Heart left ventricle (tissue), 16 donors: ENCODE measurements around the gene U2AF1. TPM values are rescaled to one million over a fixed set of nuclear protein-coding genes. Genes with fewer than 3 reads are reported as not detected.
"Not testable (repeated sequence)": the region's sequence is repeated elsewhere in the genome, so short reads cannot be mapped to it uniquely, and the experiment has no call there.

Source experiments
- ATAC-seq, 4 donors: fragments of 200-7000 bp; cut with Tn5 transposase; one replicate each; pipeline ENCODE4 v1.9.1; 2020 to 2022; ENCODE audit warnings: moderate library complexity in 4 of 4, mild to moderate bottlenecking in 3 of 4, moderate number of reproducible peaks in 1 of 4
- DNase-seq, 5 donors: peaks; one replicate each; pipeline ENCODE4 v3.0.0-alpha.2; 2020
- H3K27ac ChIP-seq, 12 donors: fragments of 200-600 bp; sonication (generic) in 4 of 12; one replicate each; pipeline versions ENCODE4 v1.5.0 to v1.8.0; 2016 to 2022; ENCODE audit warnings: mild to moderate bottlenecking in 2 of 12
- H3K27me3 ChIP-seq, 9 donors: fragments of 200-600 bp; sonication (generic) in 2 of 9; one replicate each; pipeline versions ENCODE4 v1.5.1 to v1.8.0; 2016 to 2022; ENCODE audit warnings: mild to moderate bottlenecking in 3 of 9
- H3K36me3 ChIP-seq, 9 donors: fragments of 200-600 bp; sonication (generic) in 2 of 9; one replicate each; pipeline versions ENCODE4 v1.5.0 to v1.8.0; 2018 to 2022; ENCODE audit warnings: mild to moderate bottlenecking in 2 of 9
- H3K4me1 ChIP-seq, 12 donors: fragments of 200-600 bp; sonication (generic) in 4 of 12; one replicate each; pipeline versions ENCODE4 v1.5.0 to v1.8.0; 2016 to 2022; ENCODE audit warnings: mild to moderate bottlenecking in 3 of 12
- H3K4me3 ChIP-seq, 12 donors: fragments of 200-600 bp; sonication (generic) in 4 of 12; one replicate each; pipeline versions ENCODE4 v1.5.0 to v1.8.0; 2017 to 2022; ENCODE audit warnings: mild to moderate bottlenecking in 9 of 12, moderate library complexity in 4 of 12
- H3K9me3 ChIP-seq, 12 donors: fragments of 200-600 bp; sonication (generic) in 4 of 12; one replicate each; pipeline versions ENCODE4 v1.5.0 to v1.8.0; 2016 to 2022; ENCODE audit warnings: mild to moderate bottlenecking in 1 of 12
- WGBS, 4 donors: extraction: QIAGEN DNeasy Blood & Tissue Kit in 2 of 4; methylation state at CpG; one replicate each; pipeline versions ENCODE4 v1.1.5 to v1.1.7; 2013 to 2018; 5-methylcytosine and 5-hydroxymethylcytosine counted together
- intact Hi-C, 10 donors: fragments of 100-400 bp; cut with DNase I; formaldehyde crosslinking; loops; one replicate each; pipeline versions ENCODE4 v1.11.1 to v1.14.2; 2022
- polyA plus RNA-seq, 2 donors: library from polyadenylated mRNA; stranded (reverse); fragments of 200-250 nt; gene quantifications; one replicate each; pipeline ENCODE4 v1.2.3, GENCODE V29; 2013
- total RNA-seq, 9 donors: library from RNA; depleted of rRNA in 2 of 9; stranded (reverse); fragments of >200 nt in 2 of 9; fragmentation: NEBNext Ultra II Directional in 3 of 9; extraction: Animal tissue kit (Norgen Biotek cat#: 25700) in 3 of 9; gene quantifications; one replicate each; pipeline versions ENCODE4 v1.1.0 to v1.2.4, GENCODE V29; 2016 to 2023
- donor health status: ischemic (EF 13 %, LVEDD 7.1; RV severe dilation, severe dysfunction).
- donor health status: healthy with polysubstance abuse.
- donor health status: DM: no; HTN: yes; CAD: no.
- donor health status: DM: no; HTN: no; CAD: no.
- donor health status: ischemic (EF 25% LVEDD 6.9; RV normal size, moderate dysfunction).
- donor health status: ischemic (EF 25% LVEDD 5.7; RV mildly dilated, moderate dysfunction).
- donor health status: healthy.
- donor health status: DM: yes; HTN: yes; CAD: no.
- donor health status: ischemic (EF 35%, LVEDD 5.7; RV mildly dilated, moderate dysfunction).
- donor health status: nonischemic (EF 11% LVEDD 7.7; RV severe dilation, severe dysfunction).
- donor health status: DM: yes; HTN: yes; CAD: no.
- donor health status: PGD.
- donor health status: ischemic (EF 29% LVEDD 5.4; RV normal size, mild dysfunction).
- donor health status: nonischemic (EF 23%, LVEDD 6.1; RV moderate dilation, normal function).

Gene U2AF1
- total and polyA plus RNA-seq, 11 donors: 2.8 to 62.6 (median 8.1) TPM

- H3K4me1 ChIP-seq, H3K27ac ChIP-seq, DNase-seq, ATAC-seq, H3K27me3 ChIP-seq, H3K4me3 ChIP-seq, H3K9me3 ChIP-seq, H3K36me3 ChIP-seq, intact Hi-C loops: not testable (repeated sequence)
- no CpG with 5 or more reads among the region's 4 CpGs for WGBS, 4 donors
These were observed 8.6 kb upstream of the U2AF1 start for GRCh38 chr21:43115956-43116355.

DNA sequence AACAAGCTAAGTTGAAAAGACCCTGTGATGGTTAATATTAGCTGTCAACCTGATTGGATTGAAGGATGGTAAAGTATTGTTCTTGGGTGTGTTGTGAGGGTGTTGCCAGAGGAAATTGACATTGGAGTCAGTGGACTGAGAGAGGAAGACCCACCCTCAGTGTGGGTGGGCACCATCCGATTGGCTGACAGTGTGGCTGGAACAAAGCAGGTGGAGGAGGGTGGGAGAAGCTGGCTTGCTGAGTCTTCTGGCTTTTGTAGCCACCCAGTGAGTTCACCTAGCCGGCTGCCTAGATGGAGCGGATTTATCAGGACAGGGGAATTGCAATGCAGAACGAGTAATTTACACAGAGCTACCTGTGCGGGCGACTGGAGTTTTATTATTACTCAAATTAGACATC is 7.1 kb upstream of the U2AF1 start:
- H3K27ac ChIP-seq, DNase-seq, H3K9me3 ChIP-seq, H3K36me3 ChIP-seq, H3K4me3 ChIP-seq, H3K4me1 ChIP-seq, ATAC-seq, H3K27me3 ChIP-seq, intact Hi-C loops: not testable (repeated sequence)
- 88 to 95% (median 92%) methylated on average over 4 to 5 of the region's 6 CpGs; no CpG with 5 or more reads in 1 of the 4 donors for WGBS, 4 donors

DNA sequence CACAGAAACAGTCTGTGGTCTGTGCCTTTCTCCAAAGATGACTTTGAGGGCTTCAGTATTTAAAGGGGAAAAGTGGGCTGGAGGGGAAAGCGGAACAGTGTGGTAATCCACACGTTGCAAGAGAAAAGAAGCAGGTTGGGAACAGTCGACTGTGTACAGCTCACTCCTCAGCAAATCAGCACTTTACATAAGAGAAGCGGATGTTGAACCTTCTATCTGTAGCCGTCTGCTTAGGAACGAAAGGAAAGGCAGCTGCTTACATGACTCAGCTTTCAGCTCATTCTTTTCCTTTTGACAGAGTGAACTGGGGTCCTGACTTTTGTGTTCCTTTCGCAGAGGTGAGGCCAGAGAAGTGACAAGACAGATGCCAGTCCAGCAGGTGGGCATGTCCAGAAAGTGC is 1.6 kb upstream of the U2AF1 start:
- intact Hi-C loops, H3K4me1 ChIP-seq, ATAC-seq, DNase-seq, H3K4me3 ChIP-seq, H3K36me3 ChIP-seq, H3K27ac ChIP-seq, H3K9me3 ChIP-seq, H3K27me3 ChIP-seq: not testable (repeated sequence)
- no CpG with 5 or more reads among the region's 7 CpGs for WGBS, 4 donors

- DNase-seq, H3K36me3 ChIP-seq, H3K27ac ChIP-seq, intact Hi-C loops, H3K4me3 ChIP-seq, H3K27me3 ChIP-seq, H3K9me3 ChIP-seq, H3K4me1 ChIP-seq: not testable (repeated sequence)
- WGBS, 4 donors: no CpG with 5 or more reads among the region's 17 CpGs
- peak in 2 of 4 donors; percentile 14 to 42 for ATAC-seq
These were observed 807 bp upstream of the U2AF1 start for GRCh38 chr21:43108177-43108576.

DNA sequence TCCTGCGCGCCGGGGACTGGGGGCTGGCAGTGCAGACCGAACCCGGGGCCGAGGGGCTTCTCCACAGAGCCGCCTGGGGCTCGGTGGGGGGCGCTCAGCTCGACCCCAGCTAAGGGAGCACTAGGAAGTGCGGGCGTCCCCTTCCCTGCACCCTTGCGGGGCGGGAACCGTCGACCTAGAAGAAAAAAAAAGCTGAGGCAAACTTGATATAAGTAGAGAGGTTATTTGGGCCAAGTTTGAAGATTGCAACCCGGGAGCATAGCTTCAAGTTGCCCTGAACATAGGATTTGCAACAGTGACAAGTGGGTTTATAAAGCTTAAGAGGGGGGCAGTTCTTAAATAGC is 396 bp upstream of the U2AF1 start:
- intact Hi-C loops, H3K27ac ChIP-seq, DNase-seq, H3K4me3 ChIP-seq, H3K4me1 ChIP-seq, H3K36me3 ChIP-seq, ATAC-seq, H3K9me3 ChIP-seq, H3K27me3 ChIP-seq: not testable (repeated sequence)
- WGBS, 4 donors: no CpG with 5 or more reads among the region's 17 CpGs

DNA sequence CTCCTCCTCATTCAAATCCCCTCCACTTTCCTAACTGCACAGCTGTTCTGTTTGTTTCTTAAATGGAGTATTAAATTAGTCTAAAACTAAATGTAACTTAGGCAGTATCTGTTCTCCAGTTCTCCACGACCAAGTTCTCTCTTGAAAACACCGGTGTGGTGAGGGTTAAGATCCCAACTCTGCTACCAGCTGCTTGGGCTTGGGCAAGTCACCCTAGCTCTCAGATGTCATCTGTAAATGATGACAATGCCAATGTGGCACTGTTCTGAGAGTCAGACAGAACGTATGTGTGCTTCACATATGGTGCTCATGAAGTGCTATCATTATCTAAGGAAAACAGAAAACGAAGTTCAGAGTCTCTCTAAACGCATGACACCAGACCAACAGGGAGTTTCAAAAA is 2.7 kb downstream of the U2AF1 start:
- WGBS, 4 donors: 64 to 66% methylated on average over 2 of the region's 5 CpGs; no CpG with 5 or more reads in 2 of the 4 donors
- not testable (repeated sequence) for ATAC-seq, DNase-seq

GRCh38 chr21:43102281-43102680 is 5.1 kb downstream of the U2AF1 start:
- H3K9me3 ChIP-seq, H3K4me1 ChIP-seq, ATAC-seq, H3K4me3 ChIP-seq, H3K27me3 ChIP-seq, H3K27ac ChIP-seq, intact Hi-C loops, DNase-seq, H3K36me3 ChIP-seq: not testable (repeated sequence)
- no CpG with 5 or more reads among the region's 4 CpGs for WGBS, 4 donors

More for the DNA sequence above, 2.7 kb downstream of the U2AF1 start:
- H3K36me3 ChIP-seq, H3K4me3 ChIP-seq, H3K27me3 ChIP-seq, H3K27ac ChIP-seq, H3K4me1 ChIP-seq, intact Hi-C loops, H3K9me3 ChIP-seq: not testable (repeated sequence)

DNA sequence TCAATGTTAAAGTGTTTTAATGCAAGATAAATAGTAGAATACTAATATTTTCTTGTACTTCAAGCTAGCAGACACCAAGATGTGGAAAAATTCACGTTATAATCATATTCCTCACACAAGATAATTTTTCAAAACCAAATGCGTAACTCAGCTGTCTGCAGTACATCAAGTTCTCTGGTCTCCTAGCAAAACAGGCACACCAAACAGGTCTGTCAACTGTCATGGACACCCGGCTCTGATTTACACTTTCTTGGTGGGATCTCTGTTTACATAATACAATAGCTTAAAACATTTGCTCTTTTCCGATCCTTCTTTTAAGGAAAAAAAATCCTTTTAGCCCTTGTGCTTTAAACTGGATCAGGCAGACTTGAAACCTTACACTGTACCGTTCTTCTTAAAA is 5.7 kb downstream of the U2AF1 start:
- H3K4me1 ChIP-seq, H3K4me3 ChIP-seq, H3K36me3 ChIP-seq, H3K27ac ChIP-seq, H3K27me3 ChIP-seq, DNase-seq, intact Hi-C loops, H3K9me3 ChIP-seq: not testable (repeated sequence)
- no CpG with 5 or more reads among the region's 5 CpGs for WGBS, 4 donors
- ATAC-seq: peak in 1 of 4 donors; percentile 52

DNA sequence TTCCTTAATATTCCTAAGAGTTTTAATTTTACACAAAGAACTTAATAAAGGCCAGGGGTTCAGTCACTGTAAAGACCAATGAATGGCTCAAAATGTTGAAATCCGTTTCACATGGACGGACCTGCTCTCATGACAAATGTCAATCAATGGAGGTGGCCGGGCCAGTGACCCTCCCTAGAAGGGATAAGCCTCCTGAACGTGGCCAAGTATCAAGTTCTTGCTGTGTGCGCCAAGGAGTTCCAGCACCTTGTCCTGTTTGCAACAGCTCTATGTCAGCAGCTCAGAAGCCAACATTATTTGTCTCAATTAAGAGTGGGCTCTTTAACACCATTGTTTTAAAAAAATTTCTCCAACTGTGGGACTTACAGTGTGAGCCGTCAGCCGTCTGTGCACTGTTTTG is 6.4 kb downstream of the U2AF1 start:
- intact Hi-C loops, ATAC-seq, H3K36me3 ChIP-seq, H3K27ac ChIP-seq, H3K27me3 ChIP-seq, DNase-seq, H3K4me1 ChIP-seq, H3K4me3 ChIP-seq, H3K9me3 ChIP-seq: not testable (repeated sequence)
- WGBS, 4 donors: no CpG with 5 or more reads among the region's 7 CpGs

DNA sequence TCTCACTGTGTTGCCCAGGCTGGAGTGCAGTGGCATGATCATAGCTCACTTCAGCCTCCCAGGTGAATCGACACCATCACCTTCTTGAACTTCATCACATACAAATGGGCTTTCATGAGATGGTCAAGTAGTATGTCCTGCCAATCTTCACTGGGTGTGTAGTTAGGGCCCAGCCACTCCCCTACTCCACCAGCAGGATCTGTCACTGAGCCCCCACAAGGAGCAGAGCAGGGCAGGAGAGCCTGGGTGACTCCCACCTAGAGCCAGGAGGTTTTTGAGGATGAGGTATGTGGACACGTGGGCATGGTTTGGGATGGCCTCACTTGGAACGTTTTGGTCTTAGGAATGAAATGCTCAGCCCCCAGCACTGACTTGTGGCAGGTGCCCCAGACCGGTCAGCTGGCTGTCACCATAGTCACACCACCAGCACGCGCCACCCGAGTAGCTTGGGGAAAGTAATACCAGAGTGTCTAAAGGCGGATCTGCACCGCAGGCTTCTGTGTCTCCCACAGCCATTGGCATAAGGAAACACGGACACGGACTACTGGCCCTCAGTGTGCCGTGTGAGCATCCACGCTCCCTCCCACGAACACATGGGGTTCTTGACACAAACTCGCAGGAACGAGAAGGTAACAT is 15.3 kb downstream of the U2AF1 start:
- H3K27ac ChIP-seq, H3K9me3 ChIP-seq, DNase-seq, H3K4me3 ChIP-seq, H3K4me1 ChIP-seq, H3K27me3 ChIP-seq, H3K36me3 ChIP-seq, intact Hi-C loops: not testable (repeated sequence)
- peak in 2 of 4 donors; percentile 20 for ATAC-seq
- WGBS, 4 donors: no CpG with 5 or more reads among the region's 16 CpGs

DNA sequence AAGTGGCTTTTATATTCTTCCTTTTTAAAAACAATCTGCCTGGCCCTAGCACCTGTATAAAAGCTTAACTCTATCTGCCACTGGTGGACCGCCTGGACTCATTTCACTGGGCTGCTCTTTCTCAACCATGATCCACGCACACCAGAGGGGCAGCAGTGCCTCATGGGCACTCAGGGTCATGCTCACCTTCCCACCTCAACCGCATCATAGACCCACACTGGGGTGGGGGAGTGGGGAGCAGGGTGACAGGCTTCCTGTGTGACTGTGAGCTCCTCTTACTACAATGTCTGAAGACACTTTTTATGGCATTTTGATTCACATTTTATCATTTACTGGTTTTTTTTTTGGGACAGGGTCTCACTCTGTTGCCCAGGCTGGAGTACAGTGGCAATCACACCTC is 16.4 kb downstream of the U2AF1 start:
- intact Hi-C loops, H3K9me3 ChIP-seq, H3K27me3 ChIP-seq, H3K4me3 ChIP-seq, H3K36me3 ChIP-seq, H3K4me1 ChIP-seq, ATAC-seq, H3K27ac ChIP-seq: not testable (repeated sequence)
- DNase-seq: peak in 1 of 5 donors; percentile 14
- 100% methylated on average over 1 of the region's 3 CpGs; no CpG with 5 or more reads in 2 of the 4 donors for WGBS, 4 donors

GRCh38 chr21:43089463-43089862 is 17.9 kb downstream of the U2AF1 start:
- ATAC-seq, H3K9me3 ChIP-seq, H3K27ac ChIP-seq, H3K4me3 ChIP-seq, H3K36me3 ChIP-seq, H3K27me3 ChIP-seq, intact Hi-C loops, DNase-seq, H3K4me1 ChIP-seq: not testable (repeated sequence)
- WGBS, 4 donors: no CpG with 5 or more reads among the region's 17 CpGs
